ENCODE results near the gene EDIL3.

The EDIL3 gene

GRCh38 chr5:84259283-84260045, 125.2 kb downstream of the EDIL3 start:
- no peak for DNase-seq (ENCODE audit: low read depth)

- no peak for DNase-seq (ENCODE audit: low read depth)
Measured at GRCh38 chr5:84257061-84257460, 127.6 kb downstream of the EDIL3 start.

GRCh38 chr5:84255315-84255714, 129.4 kb downstream of the EDIL3 start:
- DNase-seq (ENCODE audit: low read depth) = no peak

- no peak for DNase-seq (ENCODE audit: low read depth)
Measured at GRCh38 chr5:84253946-84254345, 130.7 kb downstream of the EDIL3 start.

- no peak for DNase-seq (ENCODE audit: low read depth)
Measured at GRCh38 chr5:84251503-84251902, 133.2 kb downstream of the EDIL3 start.

- DNase-seq (ENCODE audit: low read depth) = no peak
Measured at GRCh38 chr5:84249918-84250630, 134.6 kb downstream of the EDIL3 start.

GRCh38 chr5:84248013-84248412, 136.7 kb downstream of the EDIL3 start:
- DNase-seq (ENCODE audit: low read depth) = no peak

- no peak for DNase-seq (ENCODE audit: low read depth)
Measured at GRCh38 chr5:84242286-84242685, 142.4 kb downstream of the EDIL3 start.

GRCh38 chr5:84239494-84239893, 145.2 kb downstream of the EDIL3 start:
- no peak for DNase-seq (ENCODE audit: low read depth)

GRCh38 chr5:84237126-84237525, 147.6 kb downstream of the EDIL3 start:
- no peak for DNase-seq (ENCODE audit: low read depth)

- no peak for DNase-seq (ENCODE audit: low read depth)
Measured at GRCh38 chr5:84231433-84231832, 153.2 kb downstream of the EDIL3 start.

GRCh38 chr5:84229045-84229444, 155.6 kb downstream of the EDIL3 start:
- DNase-seq (ENCODE audit: low read depth) = no peak

- DNase-seq (ENCODE audit: low read depth) = no peak
Measured at GRCh38 chr5:84228266-84228665, 156.4 kb downstream of the EDIL3 start.

- no peak for DNase-seq (ENCODE audit: low read depth)
Measured at GRCh38 chr5:84227236-84227635, 157.4 kb downstream of the EDIL3 start.

GRCh38 chr5:84218546-84218945, 166.1 kb downstream of the EDIL3 start:
- no peak for DNase-seq (ENCODE audit: low read depth)

GRCh38 chr5:84215521-84215920, 169.2 kb downstream of the EDIL3 start:
- DNase-seq (ENCODE audit: low read depth) = no peak

GRCh38 chr5:84213861-84214260, 170.8 kb downstream of the EDIL3 start:
- no peak for DNase-seq (ENCODE audit: low read depth)

- no peak for DNase-seq (ENCODE audit: low read depth)
Measured at GRCh38 chr5:84213212-84213611, 171.5 kb downstream of the EDIL3 start.

- DNase-seq (ENCODE audit: low read depth) = no peak
Measured at GRCh38 chr5:84204772-84205171, 179.9 kb downstream of the EDIL3 start.

GRCh38 chr5:84202136-84202535, 182.5 kb downstream of the EDIL3 start:
- DNase-seq (ENCODE audit: low read depth) = no peak

GRCh38 chr5:84197538-84197937, 187.1 kb downstream of the EDIL3 start:
- no peak for DNase-seq (ENCODE audit: low read depth)

- DNase-seq (ENCODE audit: low read depth) = no peak
Measured at GRCh38 chr5:84191281-84191680, 193.4 kb downstream of the EDIL3 start.

- no peak for DNase-seq (ENCODE audit: low read depth)
Measured at GRCh38 chr5:84184857-84185256, 199.8 kb downstream of the EDIL3 start.

- DNase-seq (ENCODE audit: low read depth) = no peak
Measured at GRCh38 chr5:84181093-84181492, 203.6 kb downstream of the EDIL3 start.

Data from activated T-cell treated with anti-CD3 and anti-CD28 coated beads for 1 hour (primary cell).